ENCODE measurements around the gene ZP4. TPM values are rescaled to one million over a fixed set of nuclear protein-coding genes. Genes with fewer than 3 reads are reported as not detected.

The ZP4 gene
- total RNA-seq, 1 experiment from 2014 or later = not detected

- no peak for DNase-seq
- no peak overlapping the region for H2BK15ac ChIP-seq (ENCODE audit: low read depth, low read length)
- H4K8ac ChIP-seq (replicated peaks; ENCODE audit: insufficient read length, low read depth, low read length) = no peak overlapping the region
- no peaks in the 10 kb centered on the region for H3K27me3 ChIP-seq (ENCODE audit: insufficient read depth, low read length)
- no peaks in the 10 kb centered on the region for H3K23me2 ChIP-seq (ENCODE audit: insufficient read length, low read depth, low read length, poor library complexity, severe bottlenecking)
- no peaks in the 10 kb centered on the region for H3K79me2 ChIP-seq (ENCODE audit: insufficient read depth, low read length)
- no peak overlapping the region for H3T11ph ChIP-seq (ENCODE audit: low read length)
- no peak overlapping the region for H3K23ac ChIP-seq (ENCODE audit: insufficient read length, low read depth, low read length)
- H3K4me1 Mint-ChIP-seq = peaks cover 4 to 5% of the 10 kb centered on the region in 2 experiments
- TF ChIP-seq CTCF (conservative IDR thresholded peaks at IDR 0.05) = no peak
- no peak overlapping the region for H3K27ac Mint-ChIP-seq
- no peak overlapping the region for H2BK12ac ChIP-seq (ENCODE audit: insufficient read length, low read depth, low read length)
- no peak overlapping the region for H3K14ac ChIP-seq (ENCODE audit: insufficient read depth, low read length)
- H4K20me1 ChIP-seq (ENCODE audit: control insufficient read depth, insufficient read depth, insufficient read length) = no peaks in the 10 kb centered on the region
- H2AFZ ChIP-seq (ENCODE audit: low read length) = no peak overlapping the region
- no peak overlapping the region for H3K18ac ChIP-seq (ENCODE audit: insufficient read length, low read depth, low read length)
- H2AK5ac ChIP-seq (ENCODE audit: insufficient read length, low read length) = no peak overlapping the region
- H2BK120ac ChIP-seq (ENCODE audit: low read depth, low read length, poor library complexity, severe bottlenecking) = no peak overlapping the region
- no peaks in the 10 kb centered on the region for H3K79me1 ChIP-seq (ENCODE audit: insufficient read depth, low read depth, low read length, poor library complexity, severe bottlenecking)
- no peak overlapping the region for H3K4ac ChIP-seq (ENCODE audit: low read depth, low read length)
- H3K27ac ChIP-seq (ENCODE audit: insufficient read length, low read depth, low read length) = no peak overlapping the region
- H4K91ac ChIP-seq (ENCODE audit: insufficient read length, low read depth, low read length) = no peak overlapping the region
- peaks cover 2 to 3% of the 10 kb centered on the region in 2 experiments; a peak in 3 of 5 replicates for H3K9me3 Mint-ChIP-seq
- H3K4me2 ChIP-seq (ENCODE audit: insufficient read depth, insufficient read length, low read length) = no peak overlapping the region
- no peaks in the 10 kb centered on the region for H3K9me3 ChIP-seq (ENCODE audit: control insufficient read depth, low read depth, low read length)
- H3K36me3 Mint-ChIP-seq (ENCODE audit: insufficient read depth in 1 of 3, low read depth in 3 of 3) = peaks cover 0 to 4% (median 3%) of the 10 kb centered on the region in 3 experiments; a peak in 4 of 7 replicates
- no peak overlapping the region for H2BK5ac ChIP-seq (ENCODE audit: insufficient read length, low read length)
- H3K9ac ChIP-seq (ENCODE audit: extremely low read depth, insufficient read length, low read length) = no peak overlapping the region
- H3K56ac ChIP-seq (ENCODE audit: insufficient read length, low read depth, low read length) = no peak overlapping the region
- H3K4me1 ChIP-seq (ENCODE audit: insufficient read depth, low read length) = no peaks in the 10 kb centered on the region
- no peak overlapping the region for H2BK20ac ChIP-seq (ENCODE audit: low read depth, low read length, poor library complexity, severe bottlenecking)
- no peaks in the 10 kb centered on the region; the same call in 1 of the 2 replicates for H3K27me3 Mint-ChIP-seq (ENCODE audit: low read depth)
- H3K4me3 Mint-ChIP-seq = no peak overlapping the region
- H4K5ac ChIP-seq (ENCODE audit: insufficient read length, low read depth, low read length) = no peak overlapping the region
Measured at GRCh38 chr1:237879195-237879594, 11.5 kb downstream of the ZP4 start.

All from H9 (cell line).